ENCODE data around the gene MMP24. TPM values are rescaled to one million over a fixed set of nuclear protein-coding genes. Genes with fewer than 3 reads are reported as not detected.
A peak's percentile ranks its signal among the peaks of the same experiment; 100 is the strongest.

The MMP24 gene
- total and polyA plus RNA-seq, 2 of the 13 experiments (the other 11 are each of a cell fraction or from before 2014, with no cell fraction given): 0.29 to 0.35 TPM

- no peak for ATAC-seq
- Histone ChIP-seq H3K27me3 (ENCODE audit: control insufficient read depth in 1 of 2, insufficient read depth in 2 of 2, low read length in 2 of 2) (no peaks in the 10 kb centered on the region), H3K36me3 (replicated peaks in 1 of 2; ENCODE audit: control insufficient read depth in 1 of 2, insufficient read depth in 2 of 2, low read length in 2 of 2) (no peaks in the 10 kb centered on the region), H4K20me1 (ENCODE audit: insufficient read depth, low read length) (no peaks in the 10 kb centered on the region), H3K4me3 (replicated peaks in 1 of 3; ENCODE audit: insufficient read depth in 1 of 3, low read depth in 2 of 3, low read length in 3 of 3) (no peak overlapping the region), H3K27ac (ENCODE audit: extremely low read length, insufficient read depth, low read length) (no peak overlapping the region), H3K79me2 (ENCODE audit: insufficient read depth, low read length) (no peaks in the 10 kb centered on the region), H3K9ac (ENCODE audit: insufficient read depth, low read depth, low read length) (no peak overlapping the region), H3K4me1 (ENCODE audit: insufficient read depth, low read length) (peaks cover 13% of the 10 kb centered on the region), H3K9me3 (ENCODE audit: low read length) (no peaks in the 10 kb centered on the region), H2AFZ (ENCODE audit: low read length) (no peak overlapping the region), H3K4me2 (ENCODE audit: low read depth, low read length) (no peak overlapping the region)
- CTCF ChIA-PET (ENCODE audit: low intra/inter-chr PET ratio, low total read pairs): no interaction called here
- WGBS (ENCODE audit: low lambda C conversion rate): 10% methylated on average over 3 of the region's 3 CpGs
- POLR2A ChIA-PET: interaction anchor here (0.9 kb wide), 1 partner anchor 12 kb away, joined by 5 read pairs; no protein-coding TSS in a partner anchor
- no TSS peak for BruUV-seq (replicated peaks)
- intact Hi-C loops (cut with micrococcal nuclease; ENCODE audit: unreplicated experiment): no loop called here
- no peak for DNase-seq (ENCODE audit: low spot score)
- in situ Hi-C loops (cut with HindIII; ENCODE audit: extremely low pct_ligation_motif_present, low pct_unique_long_range_greater_than_20kb): no loop called here
- no peak for TF ChIP-seq ZKSCAN8 (CRISPR knock-in tag; IDR thresholded peaks at IDR 0.05; ENCODE audit: borderline replicate concordance)
- no peak for TF ChIP-seq PAX8 (CRISPR knock-in tag; IDR thresholded peaks at IDR 0.05; ENCODE audit: borderline replicate concordance)
- TF ChIP-seq ZNF501 (CRISPR knock-in tag; IDR thresholded peaks at IDR 0.05): no peak
- TF ChIP-seq JUND (CRISPR knock-in tag; IDR thresholded peaks at IDR 0.05): no peak
- no peak for TF ChIP-seq ZKSCAN1 (IDR thresholded peaks at IDR 0.05; ENCODE audit: low read length)
- TF ChIP-seq ZSCAN31 (CRISPR knock-in tag; IDR thresholded peaks at IDR 0.05; ENCODE audit: low read depth): no peak
- TF ChIP-seq TOE1 (CRISPR knock-in tag; IDR thresholded peaks at IDR 0.05): no peak
- no peak for FAIRE-seq
Observed at GRCh38 chr20:35253010-35253409, 26.5 kb downstream of the MMP24 start.

GRCh38 chr20:35254448-35254999, 28.0 kb downstream of the MMP24 start:
- no peaks in the 10 kb centered on the region for H3K27me3 ChIP-seq (ENCODE audit: control insufficient read depth in 1 of 2, insufficient read depth in 2 of 2, low read length in 2 of 2)
- H3K4me1 ChIP-seq (ENCODE audit: insufficient read depth, low read length): peaks cover 15% of the 10 kb centered on the region
- no TSS peak for BruUV-seq (replicated peaks)
- in situ Hi-C loops (cut with HindIII; ENCODE audit: extremely low pct_ligation_motif_present, low pct_unique_long_range_greater_than_20kb) (no loop called here), intact Hi-C loops (cut with micrococcal nuclease; ENCODE audit: unreplicated experiment) (no loop called here)
- H3K27ac ChIP-seq (ENCODE audit: extremely low read length, insufficient read depth, low read length): no peak overlapping the region
- H2AFZ ChIP-seq (ENCODE audit: low read length): no peak overlapping the region
- ATAC-seq (no peak), FAIRE-seq (no peak), DNase-seq (ENCODE audit: low spot score) (no peak)
- no peaks in the 10 kb centered on the region for H3K79me2 ChIP-seq (ENCODE audit: insufficient read depth, low read length)
- no peaks in the 10 kb centered on the region for H3K36me3 ChIP-seq (replicated peaks in 1 of 2; ENCODE audit: control insufficient read depth in 1 of 2, insufficient read depth in 2 of 2, low read length in 2 of 2)
- no peak overlapping the region for H3K4me2 ChIP-seq (ENCODE audit: low read depth, low read length)
- H3K4me3 ChIP-seq (replicated peaks in 1 of 3; ENCODE audit: insufficient read depth in 1 of 3, low read depth in 2 of 3, low read length in 3 of 3): no peak overlapping the region
- TF ChIP-seq ZXDC (CRISPR knock-in tag; IDR thresholded peaks at IDR 0.05) (no peak), RFX1 (IDR thresholded peaks at IDR 0.05) (peak; percentile 60)
- 75% methylated on average over 12 of the region's 12 CpGs for WGBS (ENCODE audit: low lambda C conversion rate)
- CTCF ChIA-PET (ENCODE audit: low intra/inter-chr PET ratio, low total read pairs): no interaction called here
- no peaks in the 10 kb centered on the region for H3K9me3 ChIP-seq (ENCODE audit: low read length)
- POLR2A ChIA-PET: no interaction called here
- H4K20me1 ChIP-seq (ENCODE audit: insufficient read depth, low read length): no peaks in the 10 kb centered on the region
- no peak overlapping the region for H3K9ac ChIP-seq (ENCODE audit: insufficient read depth, low read depth, low read length)

Measured in HepG2 (cell line).